Esophagus squamous epithelium (tissue), 5 donors: ENCODE results near the gene SAYSD1. TPM values are rescaled to one million over a fixed set of nuclear protein-coding genes. Genes with fewer than 3 reads are reported as not detected.

ENCODE experiments used
- DNase-seq: peaks from one replicate; lab custom pipeline; 2025; lab: John Stamatoyannopoulos, UW
- H3K27ac ChIP-seq, 4 donors: fragments of 200-600 bp; sonication (generic); one replicate each; pipeline ENCODE4 v1.5.1; 2016 to 2019; ENCODE audit warnings: mild to moderate bottlenecking in 1 of 4
- H3K27me3 ChIP-seq, 4 donors: fragments of 200-600 bp; sonication (generic); 1 replicate in 3 of 4; 2 replicates in 1 of 4; pipeline versions ENCODE4 v1.5.1 to v1.6.0; 2017 to 2021; ENCODE audit warnings: antibody characterized with exemption in 1 of 4
- H3K36me3 ChIP-seq, 3 donors: fragments of 200-600 bp; sonication (generic); one replicate each; pipeline ENCODE4 v1.5.1; 2016 to 2019
- H3K4me1 ChIP-seq, 3 donors: fragments of 200-600 bp; sonication (generic); one replicate each; pipeline ENCODE4 v1.5.1; 2017 to 2019
- H3K4me3 ChIP-seq, 4 donors: fragments of 200-600 bp; sonication (generic); 1 replicate in 3 of 4; 2 replicates in 1 of 4; pipeline ENCODE4 v1.5.1; 2016 to 2019; ENCODE audit warnings: mild to moderate bottlenecking in 2 of 4, moderate library complexity in 1 of 4
- H3K9me3 ChIP-seq, 3 donors: fragments of 200-600 bp; sonication (generic); one replicate each; pipeline ENCODE4 v1.5.1; 2016 to 2019
- POLR2A ChIP-seq, 4 donors: fragments of 450-650 bp; IDR thresholded peaks; one replicate each; pipeline ENCODE4 v1.6.1; 2017; ENCODE audit warnings: antibody characterized with exemption in 4 of 4, mild to moderate bottlenecking in 4 of 4, moderate library complexity in 3 of 4
- WGBS, 2 donors: methylation state at CpG; one replicate each; pipeline ENCODE4 v1.1.5; 2018; 5-methylcytosine and 5-hydroxymethylcytosine counted together
- intact Hi-C: fragments of 100-400 bp; cut with DNase I; formaldehyde crosslinking; loops from one replicate; pipeline ENCODE4 v1.15.0; 2022
- total RNA-seq, 4 donors: library from RNA; depleted of rRNA; stranded (reverse); fragments of >200 nt; gene quantifications; one replicate each; pipeline ENCODE4 v1.1.0, GENCODE V29; 2016
- TF ChIP-seq, protein P1 (sequence below), 6 experiments: fragments of 450-650 bp in 4 of 6; fragments of 200-600 bp in 2 of 6; sonication (generic) in 2 of 6; IDR thresholded peaks; one replicate each; pipeline ENCODE4 v1.5.1; 2016 to 2019; ENCODE audit warnings: antibody characterized with exemption in 6 of 6, mild to moderate bottlenecking in 4 of 6, moderate library complexity in 4 of 6
- donor health status: DM: yes; HTN: yes; CAD: no.

The SAYSD1 gene
- total RNA-seq, 4 donors from 2014 or later: 11.0 to 12.6 (median 11.6) TPM

DNA sequence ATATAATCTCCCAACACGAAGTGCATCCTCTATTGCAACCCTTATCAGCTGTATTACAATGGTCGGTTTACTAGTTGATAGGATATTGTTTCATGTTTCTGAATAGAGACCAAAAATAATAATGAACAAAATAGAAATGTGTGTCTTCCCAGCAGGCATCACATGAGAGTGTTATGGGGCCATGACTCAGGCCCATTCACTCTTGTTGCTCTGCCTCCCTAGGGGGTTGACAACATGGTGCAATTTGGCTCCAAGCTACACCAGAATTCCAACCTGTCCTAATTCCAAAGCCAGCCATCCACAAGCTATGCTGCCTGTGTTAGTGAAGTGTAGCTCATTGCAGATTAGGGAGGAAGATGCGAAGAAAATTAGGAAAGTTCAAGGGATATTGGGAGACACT, 13.1 kb upstream of the SAYSD1 start:
- WGBS, 2 donors: 63 to 65% methylated on average over 3 of the region's 3 CpGs
- DNase-seq: no peak
- H3K4me1 ChIP-seq: no peaks in the 10 kb centered on the region
- no peaks in the 10 kb centered on the region for H3K36me3 ChIP-seq
- no peaks in the 10 kb centered on the region for H3K9me3 ChIP-seq
- no peak for TF ChIP-seq POLR2A (IDR thresholded peaks at IDR 0.05)
- TF ChIP-seq, protein P1, sequence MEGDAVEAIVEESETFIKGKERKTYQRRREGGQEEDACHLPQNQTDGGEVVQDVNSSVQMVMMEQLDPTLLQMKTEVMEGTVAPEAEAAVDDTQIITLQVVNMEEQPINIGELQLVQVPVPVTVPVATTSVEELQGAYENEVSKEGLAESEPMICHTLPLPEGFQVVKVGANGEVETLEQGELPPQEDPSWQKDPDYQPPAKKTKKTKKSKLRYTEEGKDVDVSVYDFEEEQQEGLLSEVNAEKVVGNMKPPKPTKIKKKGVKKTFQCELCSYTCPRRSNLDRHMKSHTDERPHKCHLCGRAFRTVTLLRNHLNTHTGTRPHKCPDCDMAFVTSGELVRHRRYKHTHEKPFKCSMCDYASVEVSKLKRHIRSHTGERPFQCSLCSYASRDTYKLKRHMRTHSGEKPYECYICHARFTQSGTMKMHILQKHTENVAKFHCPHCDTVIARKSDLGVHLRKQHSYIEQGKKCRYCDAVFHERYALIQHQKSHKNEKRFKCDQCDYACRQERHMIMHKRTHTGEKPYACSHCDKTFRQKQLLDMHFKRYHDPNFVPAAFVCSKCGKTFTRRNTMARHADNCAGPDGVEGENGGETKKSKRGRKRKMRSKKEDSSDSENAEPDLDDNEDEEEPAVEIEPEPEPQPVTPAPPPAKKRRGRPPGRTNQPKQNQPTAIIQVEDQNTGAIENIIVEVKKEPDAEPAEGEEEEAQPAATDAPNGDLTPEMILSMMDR (IDR thresholded peaks at IDR 0.05): no peak
- H3K27me3 ChIP-seq: peaks cover 0 to 8% (median 0%) of the 10 kb centered on the region in 4 donors
- no peak overlapping the region for H3K4me3 ChIP-seq
- intact Hi-C loops: no loop called here
- no peak overlapping the region for H3K27ac ChIP-seq

DNA sequence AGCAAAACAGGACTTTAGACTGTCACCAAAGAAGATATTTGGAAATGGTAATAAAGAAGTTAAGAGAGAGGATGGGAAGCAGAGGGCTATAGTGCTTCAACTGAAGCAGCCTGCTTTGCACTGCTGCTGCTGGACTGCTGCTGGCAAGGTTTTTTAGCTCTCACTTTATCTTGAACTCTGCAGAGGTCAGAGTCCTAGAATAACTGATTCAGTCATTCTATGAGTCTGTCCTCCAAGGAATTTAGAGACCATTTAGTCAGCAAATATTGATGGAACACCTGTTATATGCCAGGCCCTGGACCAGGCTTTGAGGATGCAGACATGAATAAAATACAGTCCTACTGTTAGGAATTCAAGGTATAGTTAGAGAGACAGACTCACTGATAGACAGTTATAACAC, 9.1 kb upstream of the SAYSD1 start:
- no peak for DNase-seq
- intact Hi-C loops: no loop called here
- H3K4me1 ChIP-seq: no peaks in the 10 kb centered on the region
- H3K36me3 ChIP-seq: no peaks in the 10 kb centered on the region
- no peak for TF ChIP-seq POLR2A (IDR thresholded peaks at IDR 0.05)
- TF ChIP-seq, protein P1 (IDR thresholded peaks at IDR 0.05): no peak
- peaks cover 0 to 8% (median 0%) of the 10 kb centered on the region in 4 donors for H3K27me3 ChIP-seq
- no peak overlapping the region for H3K4me3 ChIP-seq
- no peaks in the 10 kb centered on the region for H3K9me3 ChIP-seq
- no peak overlapping the region for H3K27ac ChIP-seq

DNA sequence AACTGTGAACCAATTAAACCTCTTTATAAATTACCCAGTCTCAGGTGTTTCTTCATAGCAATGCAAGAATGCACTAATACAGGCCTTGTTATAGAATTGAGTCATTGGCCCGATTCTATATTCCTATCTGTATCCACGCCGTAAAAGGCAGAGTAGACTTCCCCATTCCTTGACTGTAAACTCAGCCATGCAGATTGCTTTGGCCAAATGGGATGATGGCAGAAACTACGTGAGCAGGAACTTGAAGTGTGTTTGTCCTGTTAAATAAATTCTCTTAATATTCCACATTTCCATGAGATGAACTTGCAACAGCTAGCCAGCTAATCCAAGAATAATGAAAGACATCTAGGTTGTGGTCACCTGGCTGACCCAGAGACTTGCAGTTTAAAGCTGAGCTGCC, 3.9 kb upstream of the SAYSD1 start:
- Histone ChIP-seq H3K36me3 (no peaks in the 10 kb centered on the region), H3K4me3 (no peak overlapping the region), H3K27me3 (peaks cover 0 to 6% (median 0%) of the 10 kb centered on the region in 4 donors), H3K4me1 (peaks cover 0 to 15% (median 7%) of the 10 kb centered on the region in 3 donors), H3K27ac (no peak overlapping the region), H3K9me3 (no peaks in the 10 kb centered on the region)
- DNase-seq: no peak
- WGBS, 2 donors: 94 to 100% methylated on average over 4 of the region's 4 CpGs
- intact Hi-C loops: no loop called here
- TF ChIP-seq POLR2A (IDR thresholded peaks at IDR 0.05): no peak
- TF ChIP-seq, protein P1 (IDR thresholded peaks at IDR 0.05): no peak

DNA sequence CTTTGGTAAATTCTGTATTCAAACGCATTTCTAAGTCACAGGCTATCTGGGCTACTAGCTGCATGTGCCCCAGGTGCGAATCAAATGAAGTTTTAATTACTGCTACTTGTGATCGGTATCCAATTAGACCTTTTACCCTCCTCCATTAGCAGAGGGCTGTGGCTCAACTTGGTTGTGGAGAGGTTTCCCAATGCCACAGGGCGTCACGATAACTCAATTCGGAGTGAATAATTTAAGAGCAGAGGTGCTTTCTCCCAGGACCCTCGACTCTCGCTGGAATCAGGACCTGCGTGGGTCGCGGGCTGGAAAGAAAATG, 640 bp downstream of the SAYSD1 start:
- no peaks in the 10 kb centered on the region for H3K9me3 ChIP-seq
- peak overlapping the region; percentile 58 to 73 (median 69) for H3K4me3 ChIP-seq
- H3K4me1 ChIP-seq: peaks cover 0 to 30% (median 14%) of the 10 kb centered on the region in 3 donors
- DNase-seq: no peak
- H3K27ac ChIP-seq: peak overlapping the region; percentile 92 to 98 (median 96)
- H3K27me3 ChIP-seq: no peaks in the 10 kb centered on the region
- intact Hi-C loops: no loop called here
- WGBS, 2 donors: 0 to 4% methylated on average over 6 to 10 of the region's 11 CpGs
- TF ChIP-seq, protein P1 (IDR thresholded peaks at IDR 0.05): no peak
- peaks cover 0 to 12% (median 0%) of the 10 kb centered on the region in 3 donors for H3K36me3 ChIP-seq

DNA sequence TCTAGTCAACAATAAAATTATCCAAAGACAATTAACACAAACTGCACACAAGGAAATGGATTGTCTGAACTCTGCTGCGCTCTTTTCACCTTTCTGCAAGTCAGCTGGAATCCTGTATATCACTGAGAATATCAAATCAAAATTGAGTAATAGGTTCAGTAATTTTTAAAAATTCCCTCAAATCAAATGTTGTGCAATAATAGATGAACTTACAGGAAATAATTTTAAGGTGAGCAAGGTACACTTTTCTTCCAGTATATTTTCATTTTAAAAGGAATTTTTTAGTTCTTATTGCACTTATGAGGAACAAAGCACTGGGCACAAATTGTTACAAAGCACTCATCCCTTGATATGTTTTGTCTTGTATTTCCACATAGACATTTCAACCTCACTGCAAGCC, 1.2 kb downstream of the SAYSD1 start:
- Histone ChIP-seq H3K4me3 (peak overlapping the region in 3 of 4 donors; percentile 67 to 73 (median 71)), H3K27ac (peak overlapping the region in 2 of 4 donors; percentile 95 to 97), H3K27me3 (no peaks in the 10 kb centered on the region), H3K9me3 (no peaks in the 10 kb centered on the region), H3K4me1 (peaks cover 0 to 30% (median 14%) of the 10 kb centered on the region in 3 donors), H3K36me3 (peaks cover 0 to 18% (median 0%) of the 10 kb centered on the region in 3 donors)
- TF ChIP-seq, protein P1 (IDR thresholded peaks at IDR 0.05): no peak
- no peak for TF ChIP-seq POLR2A (IDR thresholded peaks at IDR 0.05)
- no peak for DNase-seq
- intact Hi-C loops: no loop called here
- WGBS, 2 donors: 83 to 92% methylated on average over 1 of the region's 1 CpG
